ENCODE data around the gene AKR1C1.
"Not testable (repeated sequence)": the region's sequence is repeated elsewhere in the genome, so short reads cannot be mapped to it uniquely, and the experiment has no call there.

The AKR1C1 gene

DNA sequence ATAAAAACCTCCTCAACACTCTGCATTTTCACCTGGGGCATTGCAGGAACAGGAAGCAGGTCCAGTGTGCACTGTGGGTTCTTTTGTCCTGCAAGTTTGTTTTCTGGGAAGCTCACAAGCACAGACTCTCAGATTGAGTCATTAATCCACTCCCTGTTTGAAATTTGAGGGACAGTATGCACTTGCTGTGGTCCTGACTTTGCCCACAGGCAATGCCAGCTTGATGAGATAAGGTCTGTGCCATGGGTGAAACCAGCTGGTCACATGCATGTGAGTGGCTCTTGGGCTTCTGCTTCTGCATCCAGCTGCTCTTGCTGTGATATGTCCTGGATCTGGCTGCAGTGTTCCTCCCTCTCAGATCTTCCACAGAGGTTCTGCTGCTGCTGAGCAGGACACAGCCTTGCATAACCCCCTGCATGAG, 62.3 kb downstream of the AKR1C1 start:
- not testable (repeated sequence) for H3K36me3 ChIP-seq (ENCODE audit: control insufficient read depth in 5 of 5, insufficient read depth in 5 of 5, low read length in 5 of 5); H3K9me3 ChIP-seq (ENCODE audit: control insufficient read depth in 5 of 5, low read length in 5 of 5); H3K9ac ChIP-seq (ENCODE audit: low read length in 5 of 5); H3K27me3 ChIP-seq (ENCODE audit: control insufficient read depth in 5 of 5, insufficient read depth in 4 of 5, low read length in 5 of 5)
- Histone ChIP-seq H3K27ac (ENCODE audit: low read depth, low read length) (peak overlapping the region; percentile 24), H3K4me1 (ENCODE audit: control insufficient read depth in 5 of 5, insufficient read depth in 5 of 5, low read length in 5 of 5) (peaks cover 4 to 25% (median 17%) of the 10 kb centered on the region in 5 donors), H3K4me3 (ENCODE audit: low read depth in 1 of 5, low read length in 5 of 5) (peak overlapping the region in 1 of 5 donors; percentile 36)

DNA sequence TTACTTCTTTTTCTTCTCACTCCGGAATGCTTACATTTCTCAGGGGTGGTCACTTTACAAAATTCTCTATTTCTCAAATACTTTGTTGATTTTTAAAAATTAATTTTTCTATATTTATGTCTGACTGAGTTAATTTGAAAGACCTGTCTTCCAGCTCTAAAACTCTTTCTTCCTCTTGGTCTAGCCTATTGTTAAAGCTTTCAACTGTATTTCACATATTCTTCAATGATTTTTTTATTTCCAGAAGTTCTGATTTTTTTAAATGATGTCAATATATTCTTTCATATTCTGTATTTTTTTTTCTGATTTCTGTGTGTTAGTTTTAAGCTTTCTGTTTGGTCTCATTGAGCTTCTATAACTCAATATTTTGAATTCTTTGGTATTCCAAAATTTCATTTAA, 67.8 kb downstream of the AKR1C1 start:
- no peaks in the 10 kb centered on the region for H3K27me3 ChIP-seq (ENCODE audit: control insufficient read depth in 5 of 5, insufficient read depth in 4 of 5, low read length in 5 of 5)
- H3K4me1 ChIP-seq (ENCODE audit: control insufficient read depth in 5 of 5, insufficient read depth in 5 of 5, low read length in 5 of 5) = peaks cover 0 to 18% (median 2%) of the 10 kb centered on the region in 5 donors
- no peak overlapping the region for H3K9ac ChIP-seq (ENCODE audit: low read length in 5 of 5)
- no peak overlapping the region for H3K4me3 ChIP-seq (ENCODE audit: low read depth in 1 of 5, low read length in 5 of 5)
- no peaks in the 10 kb centered on the region for H3K36me3 ChIP-seq (ENCODE audit: control insufficient read depth in 5 of 5, insufficient read depth in 5 of 5, low read length in 5 of 5)
- no peak overlapping the region for H3K27ac ChIP-seq (ENCODE audit: low read depth, low read length)
- peaks cover 8 to 33% (median 21%) of the 10 kb centered on the region in 5 donors for H3K9me3 ChIP-seq (ENCODE audit: control insufficient read depth in 5 of 5, low read length in 5 of 5)

DNA sequence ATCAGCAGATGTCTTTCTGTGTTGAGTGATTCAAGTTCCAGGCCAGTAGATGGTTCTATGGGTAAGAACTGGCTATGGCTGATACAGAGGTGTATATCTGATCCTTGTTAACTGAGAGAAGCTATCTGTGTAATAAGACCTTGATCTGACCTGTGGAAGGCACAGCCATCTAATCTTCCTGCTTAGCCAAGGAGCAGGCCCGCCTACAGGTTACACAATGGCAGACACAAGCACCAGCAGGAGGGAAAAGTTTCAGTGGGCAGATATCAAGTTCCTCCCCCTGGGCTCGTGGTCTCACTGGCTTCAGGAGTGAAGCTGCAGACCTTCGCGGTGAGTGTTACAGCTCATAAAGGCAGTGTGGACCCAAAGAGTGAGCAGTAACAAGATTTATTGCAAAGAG, 68.4 kb downstream of the AKR1C1 start:
- not testable (repeated sequence) for H3K27me3 ChIP-seq (ENCODE audit: control insufficient read depth in 5 of 5, insufficient read depth in 4 of 5, low read length in 5 of 5); H3K36me3 ChIP-seq (ENCODE audit: control insufficient read depth in 5 of 5, insufficient read depth in 5 of 5, low read length in 5 of 5); H3K4me3 ChIP-seq (ENCODE audit: low read depth in 1 of 5, low read length in 5 of 5); H3K27ac ChIP-seq (ENCODE audit: low read depth, low read length); H3K9ac ChIP-seq (ENCODE audit: low read length in 5 of 5)
- peaks cover 0 to 16% (median 0%) of the 10 kb centered on the region in 5 donors for H3K4me1 ChIP-seq (ENCODE audit: control insufficient read depth in 5 of 5, insufficient read depth in 5 of 5, low read length in 5 of 5)
- H3K9me3 ChIP-seq (ENCODE audit: control insufficient read depth in 5 of 5, low read length in 5 of 5) = peaks cover 8 to 34% (median 21%) of the 10 kb centered on the region in 5 donors

DNA sequence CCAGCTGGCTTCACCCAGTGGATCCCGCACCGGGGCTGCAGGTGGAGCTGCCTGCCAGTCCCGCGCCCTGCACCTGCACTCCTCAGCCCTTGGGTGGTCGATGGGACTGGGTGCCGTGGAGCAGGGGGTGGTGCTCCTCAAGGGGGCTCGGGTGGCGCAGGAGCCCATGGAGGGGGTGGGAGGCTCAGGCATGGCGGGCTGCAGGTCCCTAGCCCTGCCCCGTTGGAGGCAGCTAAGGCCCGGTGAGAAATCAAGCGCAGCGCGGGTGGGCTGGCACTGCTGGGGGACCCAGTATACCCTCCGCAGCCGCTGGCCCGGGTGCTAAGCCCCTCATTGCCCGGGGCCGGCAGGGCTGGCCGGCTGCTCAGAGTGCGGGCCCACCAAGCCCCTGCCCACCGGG, 69.2 kb downstream of the AKR1C1 start:
- peaks cover 8 to 34% (median 21%) of the 10 kb centered on the region in 5 donors for H3K9me3 ChIP-seq (ENCODE audit: control insufficient read depth in 5 of 5, low read length in 5 of 5)
- H3K27ac ChIP-seq (ENCODE audit: low read depth, low read length); H3K4me3 ChIP-seq (ENCODE audit: low read depth in 1 of 5, low read length in 5 of 5); H3K27me3 ChIP-seq (ENCODE audit: control insufficient read depth in 5 of 5, insufficient read depth in 4 of 5, low read length in 5 of 5); H3K9ac ChIP-seq (ENCODE audit: low read length in 5 of 5); H3K36me3 ChIP-seq (ENCODE audit: control insufficient read depth in 5 of 5, insufficient read depth in 5 of 5, low read length in 5 of 5): not testable (repeated sequence)
- H3K4me1 ChIP-seq (ENCODE audit: control insufficient read depth in 5 of 5, insufficient read depth in 5 of 5, low read length in 5 of 5) = peaks cover 0 to 16% (median 0%) of the 10 kb centered on the region in 5 donors
